ENCODE data around the gene PFKFB3. TPM values are rescaled to one million over a fixed set of nuclear protein-coding genes. Genes with fewer than 3 reads are reported as not detected.

Gene PFKFB3
- total and polyA plus RNA-seq, 2 of the 13 experiments (the other 11 are each of a cell fraction or from before 2014, with no cell fraction given), result 1.2 to 13.3 TPM

- TF ChIP-seq, protein P1, sequence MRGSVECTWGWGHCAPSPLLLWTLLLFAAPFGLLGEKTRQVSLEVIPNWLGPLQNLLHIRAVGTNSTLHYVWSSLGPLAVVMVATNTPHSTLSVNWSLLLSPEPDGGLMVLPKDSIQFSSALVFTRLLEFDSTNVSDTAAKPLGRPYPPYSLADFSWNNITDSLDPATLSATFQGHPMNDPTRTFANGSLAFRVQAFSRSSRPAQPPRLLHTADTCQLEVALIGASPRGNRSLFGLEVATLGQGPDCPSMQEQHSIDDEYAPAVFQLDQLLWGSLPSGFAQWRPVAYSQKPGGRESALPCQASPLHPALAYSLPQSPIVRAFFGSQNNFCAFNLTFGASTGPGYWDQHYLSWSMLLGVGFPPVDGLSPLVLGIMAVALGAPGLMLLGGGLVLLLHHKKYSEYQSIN (CRISPR knock-in tag; IDR thresholded peaks at IDR 0.05; ENCODE audit: borderline replicate concordance), result no peak
- TF ChIP-seq ZNF446 (CRISPR knock-in tag; IDR thresholded peaks at IDR 0.05) (no peak), NR3C1 (CRISPR knock-in tag; IDR thresholded peaks at IDR 0.05) (no peak)
Observed at GRCh38 chr10:6229746-6230145, 27.0 kb downstream of the PFKFB3 start (continued).

DNA sequence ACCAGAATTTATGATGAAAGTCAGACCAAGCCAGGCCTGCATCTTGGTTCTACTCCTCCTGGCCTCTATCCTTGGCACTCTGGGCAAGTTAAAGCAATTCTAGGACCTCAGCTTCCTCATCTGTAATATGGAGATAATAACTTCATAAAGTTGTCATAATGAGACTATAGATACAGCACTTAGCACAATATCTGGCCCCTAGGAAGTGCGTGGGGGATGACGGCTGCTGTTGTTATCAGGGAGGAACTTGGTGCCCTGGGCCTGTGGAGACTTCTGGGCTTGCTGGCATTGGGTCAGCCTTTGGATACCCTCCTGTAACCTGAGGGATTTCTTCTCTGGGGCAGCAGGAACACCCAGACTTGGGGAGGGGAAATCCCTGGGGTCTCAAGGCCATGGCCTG is 27.6 kb downstream of the PFKFB3 start:
- Histone ChIP-seq H3K9ac (ENCODE audit: insufficient read depth, low read depth, low read length) (no peak overlapping the region), H3K4me1 (ENCODE audit: insufficient read depth, low read length) (no peaks in the 10 kb centered on the region), H3K4me2 (ENCODE audit: low read depth, low read length) (no peak overlapping the region), H3K79me2 (ENCODE audit: insufficient read depth, low read length) (no peaks in the 10 kb centered on the region), H2AFZ (ENCODE audit: low read length) (no peak overlapping the region), H3K4me3 (replicated peaks in 1 of 3; ENCODE audit: insufficient read depth in 1 of 3, low read depth in 2 of 3, low read length in 3 of 3) (no peak overlapping the region), H4K20me1 (ENCODE audit: insufficient read depth, low read length) (no peaks in the 10 kb centered on the region), H3K27ac (ENCODE audit: extremely low read length, insufficient read depth, low read length) (no peak overlapping the region), H3K27me3 (ENCODE audit: control insufficient read depth in 1 of 2, insufficient read depth in 2 of 2, low read length in 2 of 2) (no peaks in the 10 kb centered on the region), H3K9me3 (ENCODE audit: low read length) (no peaks in the 10 kb centered on the region), H3K36me3 (replicated peaks in 1 of 2; ENCODE audit: control insufficient read depth in 1 of 2, insufficient read depth in 2 of 2, low read length in 2 of 2) (peaks cover 20 to 60% of the 10 kb centered on the region in 2 experiments)
- DNase-seq (ENCODE audit: low spot score) (no peak), ATAC-seq (no peak), FAIRE-seq (no peak)
- CTCF ChIA-PET (ENCODE audit: low intra/inter-chr PET ratio, low total read pairs), result no interaction called here
- in situ Hi-C loops (cut with HindIII; ENCODE audit: extremely low pct_ligation_motif_present, low pct_unique_long_range_greater_than_20kb), result no loop called here
- BruUV-seq (replicated peaks), result no TSS peak
- POLR2A ChIA-PET, result no interaction called here
- WGBS (ENCODE audit: low lambda C conversion rate), result 100% methylated on average over 2 of the region's 2 CpGs
- intact Hi-C loops (cut with micrococcal nuclease; ENCODE audit: unreplicated experiment), result no loop called here
- TF ChIP-seq, protein P2, sequence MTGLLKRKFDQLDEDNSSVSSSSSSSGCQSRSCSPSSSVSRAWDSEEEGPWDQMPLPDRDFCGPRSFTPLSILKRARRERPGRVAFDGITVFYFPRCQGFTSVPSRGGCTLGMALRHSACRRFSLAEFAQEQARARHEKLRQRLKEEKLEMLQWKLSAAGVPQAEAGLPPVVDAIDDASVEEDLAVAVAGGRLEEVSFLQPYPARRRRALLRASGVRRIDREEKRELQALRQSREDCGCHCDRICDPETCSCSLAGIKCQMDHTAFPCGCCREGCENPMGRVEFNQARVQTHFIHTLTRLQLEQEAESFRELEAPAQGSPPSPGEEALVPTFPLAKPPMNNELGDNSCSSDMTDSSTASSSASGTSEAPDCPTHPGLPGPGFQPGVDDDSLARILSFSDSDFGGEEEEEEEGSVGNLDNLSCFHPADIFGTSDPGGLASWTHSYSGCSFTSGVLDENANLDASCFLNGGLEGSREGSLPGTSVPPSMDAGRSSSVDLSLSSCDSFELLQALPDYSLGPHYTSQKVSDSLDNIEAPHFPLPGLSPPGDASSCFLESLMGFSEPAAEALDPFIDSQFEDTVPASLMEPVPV (CRISPR knock-in tag; IDR thresholded peaks at IDR 0.05), result no peak
- TF ChIP-seq ISL2 (CRISPR knock-in tag; IDR thresholded peaks at IDR 0.05) (no peak), CENPT (CRISPR knock-in tag; IDR thresholded peaks at IDR 0.05; ENCODE audit: low read depth) (no peak), KLF16 (CRISPR knock-in tag; IDR thresholded peaks at IDR 0.05) (no peak), ZNF556 (CRISPR knock-in tag; IDR thresholded peaks at IDR 0.05; ENCODE audit: borderline replicate concordance) (no peak), TFDP1 (CRISPR knock-in tag; IDR thresholded peaks at IDR 0.05; ENCODE audit: borderline replicate concordance) (no peak), CBFB (CRISPR knock-in tag; IDR thresholded peaks at IDR 0.05) (no peak), PCBP2 (optimal IDR thresholded peaks at IDR 0.05; ENCODE audit: low read depth, low read length, poor library complexity, severe bottlenecking) (no peak), CAMTA2 (CRISPR knock-in tag; IDR thresholded peaks at IDR 0.05; ENCODE audit: borderline replicate concordance) (no peak), HIC2 (CRISPR knock-in tag; IDR thresholded peaks at IDR 0.05; ENCODE audit: low read depth) (no peak), DMTF1 (CRISPR knock-in tag; IDR thresholded peaks at IDR 0.05) (no peak)
- TF ChIP-seq, protein P3, sequence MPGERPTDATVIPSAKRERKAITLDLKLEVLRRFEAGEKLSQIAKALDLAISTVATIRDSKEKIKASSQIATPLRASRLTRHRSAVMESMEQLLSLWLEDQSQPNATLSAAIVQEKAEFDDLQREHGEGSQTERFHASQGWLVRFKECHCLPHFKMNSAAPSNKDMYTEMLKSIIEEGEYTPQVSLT (CRISPR knock-in tag; IDR thresholded peaks at IDR 0.05; ENCODE audit: borderline replicate concordance, low read depth), result no peak
